T-cell (primary cell): Measurements from ENCODE around the gene ANKRD2. TPM values are rescaled to one million over a fixed set of nuclear protein-coding genes. Genes with fewer than 3 reads are reported as not detected.
"Not testable (repeated sequence)": the region's sequence is repeated elsewhere in the genome, so short reads cannot be mapped to it uniquely, and the experiment has no call there.

ENCODE experiments used
- ATAC-seq, 4 experiments: fragments of 200-7000 bp in 3 of 4; fragments of 150-1000 bp in 1 of 4; cut with Tn5 transposase; replicated peaks in 1 of 4; 1 replicate in 3 of 4; 2 replicates in 1 of 4; pipeline ENCODE4 v1.10.0; 2021; ENCODE audit warnings: moderate library complexity in 3 of 4, mild to moderate bottlenecking in 2 of 4, moderate number of reproducible peaks in 1 of 4
- CTCF ChIA-PET, 2 donors: fragments of 300-600 bp; sonication (Branson Sonifier 250); formaldehyde crosslinking; loops; one replicate each; lab custom pipeline; 2022; ENCODE audit warnings: antibody characterized with exemption in 2 of 2; lab: Charles Lee
- POLR2A ChIA-PET, 2 donors: fragments of 300-600 bp; sonication (Branson Sonifier 250); formaldehyde crosslinking; loops; one replicate each; lab custom pipeline; 2022; ENCODE audit warnings: antibody characterized with exemption in 2 of 2; lab: Charles Lee
- DNase-seq, 35 experiments: peaks; one replicate each; pipeline versions ENCODE4 v3.0.0 to v3.0.0-alpha.2; 2013 to 2023
- H3K27ac ChIP-seq: one replicate; pipeline ENCODE4 v1.5.1; 2013; ENCODE audit warnings: low read length
- H3K27me3 ChIP-seq, 2 experiments: replicated peaks in 1 of 2; 1 replicate in 1 of 2; 2 replicates in 1 of 2; pipeline versions ENCODE4 v1.6.1 to v1.7.0; 2013; ENCODE audit warnings: low read length in 1 of 2, mixed read lengths in 1 of 2; ENCODE audit not compliant: control insufficient read depth in 2 of 2, insufficient read depth in 2 of 2; ENCODE audit errors: extremely low read depth in 1 of 2
- H3K36me3 ChIP-seq, 2 donors: 1 replicate in 1 of 2; 2 replicates in 1 of 2; pipeline versions ENCODE4 v1.6.1 to v1.7.0; 2013; ENCODE audit warnings: low read length in 1 of 2; ENCODE audit not compliant: control insufficient read depth in 2 of 2, insufficient read depth in 1 of 2; ENCODE audit errors: extremely low read depth in 1 of 2
- H3K4me1 ChIP-seq, 2 experiments: 1 replicate in 1 of 2; 2 replicates in 1 of 2; pipeline versions ENCODE4 v1.6.1 to v1.7.0; 2013; ENCODE audit warnings: low read length in 2 of 2, mixed read lengths in 1 of 2; ENCODE audit not compliant: insufficient read depth in 2 of 2, control insufficient read depth in 1 of 2; ENCODE audit errors: extremely low read depth in 1 of 2
- H3K4me3 ChIP-seq, 2 donors: 1 replicate in 1 of 2; 2 replicates in 1 of 2; pipeline versions ENCODE4 v1.5.1 to v1.7.0; 2013; ENCODE audit warnings: mild to moderate bottlenecking in 2 of 2, low read length in 1 of 2, moderate library complexity in 1 of 2; ENCODE audit not compliant: control insufficient read depth in 1 of 2; ENCODE audit errors: extremely low read depth in 1 of 2
- H3K9me3 ChIP-seq: 2 replicates; pipeline ENCODE4 v1.7.0; 2013
- H3K27ac Mint-ChIP-seq, 2 donors: one replicate each; pipeline ENCODE4 v1.8.0; 2020 to 2021; ENCODE audit warnings: mild to moderate bottlenecking in 2 of 2, mixed read lengths in 2 of 2
- H3K27me3 Mint-ChIP-seq, 2 donors: one replicate each; pipeline ENCODE4 v1.8.0; 2021 to 2022; ENCODE audit warnings: mixed read lengths in 2 of 2
- H3K36me3 Mint-ChIP-seq: one replicate; pipeline ENCODE4 v1.8.0; 2021; ENCODE audit warnings: mixed read lengths
- H3K4me1 Mint-ChIP-seq, 3 donors: one replicate each; pipeline ENCODE4 v1.8.0; 2020 to 2022; ENCODE audit warnings: mixed read lengths in 3 of 3, mild to moderate bottlenecking in 1 of 3
- H3K4me3 Mint-ChIP-seq, 3 donors: one replicate each; pipeline ENCODE4 v1.8.0; 2020 to 2022; ENCODE audit warnings: mild to moderate bottlenecking in 3 of 3, mixed read lengths in 3 of 3, moderate library complexity in 3 of 3
- H3K9me3 Mint-ChIP-seq, 3 donors: one replicate each; pipeline ENCODE4 v1.8.0; 2020 to 2022; ENCODE audit warnings: mixed read lengths in 3 of 3
- WGBS: methylation state at CpG from one replicate; pipeline ENCODE4 v1.1.5; 2013; ENCODE audit warnings: missing lambda C conversion rate; ENCODE audit not compliant: insufficient coverage; 5-methylcytosine and 5-hydroxymethylcytosine counted together
- total RNA-seq, 35 experiments: library from RNA in 6 of 35; stranded (reverse) in 6 of 35; fragments of 120-200 nt in 1 of 35; gene quantifications; one replicate each; pipeline versions ENCODE4 v1.2.1 to v1.2.4 and lab custom pipeline; 2013 to 2026

Gene ANKRD2
- total RNA-seq, 5 donors from 2014 or later (not counting 1 experiment from before 2014, with no cell fraction given), result 0.35 TPM; not detected in 4

DNA sequence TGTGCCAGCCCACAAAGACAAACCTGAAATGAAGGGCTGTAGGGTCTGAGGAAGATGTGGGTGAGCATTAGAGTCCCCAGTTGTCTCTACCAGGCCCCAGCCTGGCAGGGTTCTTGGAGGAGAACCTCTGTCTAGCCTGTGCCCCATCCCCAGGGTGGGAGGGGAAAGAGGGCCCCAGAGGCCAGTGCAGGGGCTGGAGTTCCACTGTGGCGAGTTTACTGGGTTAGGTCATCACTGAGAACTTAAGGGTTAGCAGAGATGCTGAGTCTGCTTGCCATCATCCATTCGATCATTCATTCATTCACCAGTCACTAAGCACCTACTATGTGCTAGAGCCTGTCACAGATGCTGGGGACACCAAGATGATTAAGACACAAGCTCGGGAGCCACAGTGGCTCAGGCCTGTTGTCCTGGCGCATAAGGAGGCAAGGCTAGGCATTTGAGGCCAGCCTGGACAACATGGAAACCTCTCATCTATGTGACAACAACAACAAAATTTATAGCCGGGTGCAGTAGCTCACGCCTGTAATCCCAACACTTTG, 2.6 kb downstream of the ANKRD2 start:
- no peaks in the 10 kb centered on the region for H3K4me1 Mint-ChIP-seq
- H3K27ac ChIP-seq, result no peak overlapping the region
- H3K36me3 Mint-ChIP-seq, result no peaks in the 10 kb centered on the region
- no peak for ATAC-seq
- no peaks in the 10 kb centered on the region for H3K4me1 ChIP-seq
- DNase-seq, result no peak
- H3K4me3 Mint-ChIP-seq, result no peak overlapping the region
- H3K27me3 Mint-ChIP-seq, result peaks cover 0 to 4% of the 10 kb centered on the region in 2 donors
- H3K9me3 Mint-ChIP-seq, result no peaks in the 10 kb centered on the region
- WGBS, result 83% methylated on average over 4 of the region's 6 CpGs
- H3K4me3 ChIP-seq, result no peak overlapping the region
- no peaks in the 10 kb centered on the region for H3K36me3 ChIP-seq
- CTCF ChIA-PET, result interaction anchor here (0.5 to 1.1 kb wide), 5 partner anchors 10 to 326 kb away, joined by 3 to 5 read pairs (median 3); no protein-coding TSS in a partner anchor
- POLR2A ChIA-PET, result no interaction called here
- H3K9me3 ChIP-seq, result no peaks in the 10 kb centered on the region
- H3K27ac Mint-ChIP-seq, result no peak overlapping the region
- peaks cover 0 to 20% of the 10 kb centered on the region in 2 experiments for H3K27me3 ChIP-seq

DNA sequence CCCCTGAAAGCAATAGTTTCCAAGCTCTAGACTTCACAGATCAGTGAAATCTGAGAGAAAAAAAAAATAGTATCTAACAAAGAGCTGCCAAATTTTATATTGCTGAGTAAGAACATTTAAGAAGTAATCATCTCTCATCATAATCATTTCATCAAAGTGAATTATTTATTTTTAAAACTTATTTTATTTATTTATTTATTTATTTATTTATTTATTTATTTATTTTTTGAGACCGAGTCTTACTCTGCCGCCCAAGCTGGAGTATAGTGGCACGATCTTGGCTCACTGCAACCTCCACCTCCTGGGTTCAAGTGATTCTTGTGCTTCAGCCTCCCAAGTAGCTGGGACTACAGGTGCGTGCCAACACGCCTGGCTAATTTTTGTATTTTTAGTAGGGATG, 3.9 kb downstream of the ANKRD2 start:
- H3K9me3 ChIP-seq, H3K9me3 Mint-ChIP-seq, H3K27ac Mint-ChIP-seq, H3K4me3 ChIP-seq, H3K4me3 Mint-ChIP-seq, DNase-seq, ATAC-seq, H3K4me1 ChIP-seq, H3K36me3 Mint-ChIP-seq, H3K36me3 ChIP-seq, H3K4me1 Mint-ChIP-seq, H3K27me3 Mint-ChIP-seq, H3K27ac ChIP-seq: not testable (repeated sequence)
- H3K27me3 ChIP-seq, result peaks cover 0 to 20% of the 10 kb centered on the region in 2 experiments
- no CpG with 5 or more reads among the region's 5 CpGs for WGBS
- POLR2A ChIA-PET, result interaction anchor here in 1 of 2 donors (0.6 kb wide), 1 partner anchor 32 kb away, joined by 4 read pairs; no protein-coding TSS in a partner anchor
- CTCF ChIA-PET, result interaction anchor here (0.5 to 0.6 kb wide), 3 partner anchors 15 to 84 kb away, joined by 3 to 6 read pairs (median 5); no protein-coding TSS in a partner anchor

DNA sequence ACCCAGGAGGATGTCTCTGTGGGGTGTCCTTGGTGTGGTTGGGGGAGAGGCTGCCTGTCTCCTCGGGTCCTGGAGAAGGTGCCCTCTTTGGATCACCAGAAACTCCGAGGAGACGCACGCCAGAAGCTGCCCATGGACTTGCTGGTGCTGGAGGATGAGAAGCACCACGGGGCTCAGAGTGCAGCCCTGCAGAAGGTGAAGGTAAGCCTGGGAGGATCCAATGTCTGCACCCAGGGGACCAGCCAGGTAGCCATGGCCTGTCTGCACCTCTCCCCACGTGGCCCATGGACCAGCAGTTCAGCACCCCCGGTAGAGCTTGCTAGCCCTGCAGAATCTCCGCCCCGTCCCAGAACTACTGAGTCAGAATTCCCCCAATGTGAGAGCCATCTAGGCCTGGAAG, 5.1 kb downstream of the ANKRD2 start:
- Mint-ChIP-seq H3K36me3 (no peaks in the 10 kb centered on the region), H3K27me3 (peaks cover 0 to 4% of the 10 kb centered on the region in 2 donors), H3K9me3 (no peaks in the 10 kb centered on the region), H3K4me3 (no peak overlapping the region), H3K4me1 (no peaks in the 10 kb centered on the region), H3K27ac (no peak overlapping the region)
- no peak overlapping the region for H3K4me3 ChIP-seq
- no peaks in the 10 kb centered on the region for H3K36me3 ChIP-seq
- ATAC-seq (no peak), DNase-seq (no peak)
- 58% methylated on average over 7 of the region's 9 CpGs for WGBS
- ChIA-PET POLR2A (interaction anchor here in 1 of 2 donors (0.5 kb wide), 1 partner anchor 532 kb away, joined by 4 read pairs; no protein-coding TSS in a partner anchor), CTCF (no interaction called here)
- H3K27me3 ChIP-seq, result peaks cover 0 to 23% of the 10 kb centered on the region in 2 experiments
- H3K27ac ChIP-seq, result no peak overlapping the region
- no peaks in the 10 kb centered on the region for H3K9me3 ChIP-seq
- no peaks in the 10 kb centered on the region for H3K4me1 ChIP-seq

DNA sequence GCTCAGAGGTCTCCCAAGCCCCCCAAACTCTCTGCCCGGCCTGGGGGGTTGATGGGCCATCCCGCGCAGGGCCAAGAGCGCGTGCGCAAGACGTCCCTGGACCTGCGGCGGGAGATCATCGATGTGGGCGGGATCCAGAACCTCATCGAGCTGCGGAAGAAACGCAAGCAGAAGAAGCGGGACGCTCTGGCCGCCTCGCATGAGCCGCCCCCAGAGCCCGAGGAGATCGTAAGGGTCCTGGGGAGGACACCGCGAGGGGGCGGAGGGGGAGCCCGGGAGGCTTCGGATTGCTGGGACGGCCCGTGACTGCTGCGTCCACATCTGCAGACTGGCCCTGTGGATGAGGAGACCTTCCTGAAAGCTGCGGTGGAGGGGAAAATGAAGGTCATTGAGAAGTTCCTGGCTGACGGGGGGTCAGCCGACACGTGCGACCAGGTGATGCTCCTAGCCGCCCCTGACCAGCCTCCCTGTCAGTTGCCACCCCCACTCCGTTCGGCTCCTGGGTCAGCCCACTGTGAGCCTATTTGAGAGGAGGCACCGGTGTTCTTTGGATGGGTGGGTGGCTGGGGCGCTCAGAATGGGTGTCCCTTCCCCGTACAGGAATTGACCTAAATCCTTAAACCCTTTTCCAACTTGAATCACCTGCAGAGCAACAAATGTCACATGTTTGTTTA, 5.7 kb downstream of the ANKRD2 start:
- H3K9me3 Mint-ChIP-seq, result no peaks in the 10 kb centered on the region
- no peaks in the 10 kb centered on the region for H3K4me1 ChIP-seq
- 60% methylated on average over 32 of the region's 40 CpGs for WGBS
- POLR2A ChIA-PET, result no interaction called here
- H3K27me3 Mint-ChIP-seq, result peaks cover 0 to 2% of the 10 kb centered on the region in 2 donors
- no peaks in the 10 kb centered on the region for H3K36me3 ChIP-seq
- no peaks in the 10 kb centered on the region for H3K4me1 Mint-ChIP-seq
- H3K36me3 Mint-ChIP-seq, result no peaks in the 10 kb centered on the region
- ATAC-seq, result no peak
- H3K4me3 Mint-ChIP-seq, result no peak overlapping the region
- no peaks in the 10 kb centered on the region for H3K9me3 ChIP-seq
- CTCF ChIA-PET, result interaction anchor here in 1 of 2 donors (0.7 kb wide), 1 partner anchor 1919 kb away, joined by 3 read pairs; no protein-coding TSS in a partner anchor
- no peak overlapping the region for H3K27ac Mint-ChIP-seq
- peaks cover 0 to 21% of the 10 kb centered on the region in 2 experiments for H3K27me3 ChIP-seq
- DNase-seq, result no peak
- H3K4me3 ChIP-seq, result no peak overlapping the region
- H3K27ac ChIP-seq, result no peak overlapping the region

DNA sequence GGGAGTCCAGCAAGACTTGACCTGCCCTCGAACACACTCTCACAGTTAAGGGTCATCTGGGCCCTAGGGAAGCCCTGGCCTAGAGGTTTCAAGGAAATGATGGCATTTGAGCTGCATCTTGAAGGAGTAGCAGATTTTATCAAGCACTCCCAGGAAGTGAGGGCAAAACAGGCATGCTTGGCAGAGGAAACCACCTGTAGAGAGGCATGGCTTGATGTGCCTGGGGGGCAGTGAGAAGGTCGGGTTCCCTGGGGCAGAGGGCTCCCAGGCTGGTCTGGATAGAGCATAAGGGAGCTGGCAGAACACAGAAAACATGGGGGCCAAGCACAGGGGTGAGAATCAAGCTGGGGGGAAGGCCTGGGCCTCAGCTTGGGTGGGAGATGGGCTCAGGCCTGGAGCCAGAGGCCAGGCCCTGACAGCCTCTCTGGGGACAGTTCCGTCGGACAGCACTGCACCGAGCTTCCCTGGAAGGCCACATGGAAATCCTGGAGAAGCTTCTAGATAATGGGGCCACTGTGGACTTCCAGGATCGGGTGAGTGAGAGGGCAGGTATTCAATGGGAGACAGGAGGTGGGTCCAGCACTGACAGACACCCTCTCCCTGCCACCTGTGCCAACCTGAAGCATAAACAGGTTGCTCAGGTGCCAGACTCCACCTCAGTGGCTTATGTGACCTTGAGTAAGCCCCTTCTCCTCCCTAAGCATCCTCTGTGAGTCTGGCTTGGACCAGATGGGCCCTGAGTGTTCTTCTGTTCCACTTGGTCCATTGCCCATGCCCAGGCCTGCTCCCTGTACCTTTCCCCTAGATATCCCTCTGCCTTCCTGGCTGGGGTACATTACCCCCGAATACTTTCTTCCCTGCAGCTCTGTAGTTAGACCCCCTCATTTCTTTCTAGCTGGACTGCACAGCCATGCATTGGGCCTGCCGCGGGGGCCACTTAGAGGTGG, 8.1 kb downstream of the ANKRD2 start:
- H3K9me3 ChIP-seq, result no peaks in the 10 kb centered on the region
- Mint-ChIP-seq H3K36me3 (no peaks in the 10 kb centered on the region), H3K27me3 (peaks cover 0 to 2% of the 10 kb centered on the region in 2 donors), H3K4me3 (no peak overlapping the region), H3K4me1 (no peaks in the 10 kb centered on the region), H3K9me3 (no peaks in the 10 kb centered on the region), H3K27ac (no peak overlapping the region)
- ATAC-seq (no peak), DNase-seq (no peak)
- WGBS, result 85% methylated on average over 4 of the region's 9 CpGs
- H3K4me1 ChIP-seq, result no peaks in the 10 kb centered on the region
- H3K4me3 ChIP-seq, result no peak overlapping the region
- H3K36me3 ChIP-seq, result no peaks in the 10 kb centered on the region
- peaks cover 0 to 20% of the 10 kb centered on the region in 2 experiments for H3K27me3 ChIP-seq
- POLR2A ChIA-PET, result no interaction called here
- no peak overlapping the region for H3K27ac ChIP-seq
- CTCF ChIA-PET, result interaction anchor here in 1 of 2 donors (1.2 kb wide), 1 partner anchor 8 kb away, joined by 3 read pairs; the partner anchor contains the start of gene ANKRD2

DNA sequence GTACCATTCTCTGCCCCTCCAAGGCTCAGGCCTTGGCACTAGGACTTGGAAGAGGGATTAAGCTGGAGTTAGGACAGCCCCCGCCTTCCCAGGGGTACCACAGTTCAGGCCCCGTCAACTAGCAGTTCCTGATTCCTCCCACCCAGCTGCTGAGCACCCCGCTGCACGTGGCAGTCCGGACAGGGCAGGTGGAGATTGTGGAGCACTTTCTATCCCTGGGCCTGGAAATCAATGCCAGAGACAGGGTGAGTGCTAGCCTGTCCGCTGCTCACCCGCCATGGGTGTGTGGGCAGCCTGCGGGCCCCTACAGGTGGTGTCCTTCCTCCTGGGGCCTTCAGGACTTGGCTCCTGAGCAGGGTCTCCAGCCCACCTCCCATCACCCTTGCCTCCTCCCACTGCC, 9.6 kb downstream of the ANKRD2 start:
- Mint-ChIP-seq H3K36me3 (no peaks in the 10 kb centered on the region), H3K27me3 (peaks cover 0 to 2% of the 10 kb centered on the region in 2 donors), H3K9me3 (no peaks in the 10 kb centered on the region), H3K27ac (no peak overlapping the region), H3K4me1 (no peaks in the 10 kb centered on the region), H3K4me3 (no peak overlapping the region)
- no peak overlapping the region for H3K4me3 ChIP-seq
- no peaks in the 10 kb centered on the region for H3K9me3 ChIP-seq
- WGBS, result 79% methylated on average over 6 of the region's 8 CpGs
- ATAC-seq (no peak), DNase-seq (no peak)
- H3K36me3 ChIP-seq, result no peaks in the 10 kb centered on the region
- peaks cover 0 to 18% of the 10 kb centered on the region in 2 experiments for H3K27me3 ChIP-seq
- no peak overlapping the region for H3K27ac ChIP-seq
- ChIA-PET POLR2A (no interaction called here), CTCF (no interaction called here)
- H3K4me1 ChIP-seq, result no peaks in the 10 kb centered on the region
